GM15510 (cell line): ENCODE data around the gene PICALM.

ENCODE experiments used
- POLR2A ChIP-seq: IDR thresholded peaks from 3 replicates; pipeline ENCODE4 v1.6.1; 2011; ENCODE audit warnings: borderline replicate concordance; ENCODE audit not compliant: insufficient read length; ENCODE audit errors: extremely low read depth

Gene PICALM

DNA sequence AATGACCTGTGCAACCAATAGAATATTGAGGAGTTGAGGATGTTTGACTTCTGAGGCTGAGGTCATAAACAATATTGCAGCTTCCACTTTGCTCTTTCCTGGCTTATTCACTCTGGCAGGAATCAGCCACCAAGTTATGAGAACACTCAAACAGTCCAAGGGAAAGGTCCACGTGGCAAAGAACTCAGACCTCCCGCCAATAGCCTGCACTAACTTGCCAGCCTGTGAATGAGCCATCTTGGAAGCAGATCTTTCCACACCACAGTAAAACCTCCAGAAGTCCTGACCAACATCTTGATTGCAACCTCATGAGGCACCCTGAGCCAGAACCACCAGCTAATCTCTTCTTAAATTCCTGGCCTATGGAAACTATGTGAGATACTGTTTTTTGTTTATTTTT is 22.7 kb upstream of the PICALM start:
- no peak for TF ChIP-seq POLR2A

DNA sequence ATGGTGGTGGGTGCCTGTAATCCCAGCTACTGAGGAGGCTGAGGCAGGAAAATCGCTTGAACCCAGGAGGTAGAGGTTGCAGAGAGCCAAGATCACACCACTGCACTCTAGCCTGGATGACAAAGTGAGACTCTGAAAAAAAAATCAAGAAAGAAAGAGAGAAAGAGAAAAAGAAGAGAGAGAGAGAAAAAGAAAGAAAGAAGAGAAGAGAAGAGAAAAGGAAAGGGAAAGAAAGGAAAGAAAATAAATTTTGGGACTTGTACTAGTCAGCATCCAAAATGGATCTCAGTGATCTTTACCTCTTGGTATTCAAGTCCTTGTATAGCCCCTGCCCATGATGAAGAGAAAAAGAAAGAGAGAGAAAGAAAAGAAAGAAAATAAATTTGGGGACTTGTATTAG is 22.2 kb upstream of the PICALM start:
- TF ChIP-seq POLR2A, result no peak

DNA sequence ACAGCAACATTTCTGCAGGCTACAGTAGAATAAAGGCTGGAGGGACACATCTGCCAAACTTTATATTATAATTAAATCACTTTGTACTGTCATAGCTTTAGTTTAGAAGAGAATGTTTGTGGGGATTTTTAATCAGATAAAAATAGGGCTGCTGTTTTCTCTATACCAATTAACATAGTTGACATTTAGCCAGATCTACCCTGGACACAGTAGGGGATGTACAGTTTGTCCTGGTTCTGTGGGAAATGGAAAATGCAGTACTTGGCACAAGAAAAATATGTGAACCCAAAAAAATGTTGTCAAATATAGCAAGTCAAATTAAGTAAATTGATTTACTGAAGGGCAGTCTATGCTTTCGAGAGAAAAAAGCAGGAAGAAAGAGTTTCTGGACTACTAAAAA is 20.8 kb upstream of the PICALM start:
- no peak for TF ChIP-seq POLR2A

DNA sequence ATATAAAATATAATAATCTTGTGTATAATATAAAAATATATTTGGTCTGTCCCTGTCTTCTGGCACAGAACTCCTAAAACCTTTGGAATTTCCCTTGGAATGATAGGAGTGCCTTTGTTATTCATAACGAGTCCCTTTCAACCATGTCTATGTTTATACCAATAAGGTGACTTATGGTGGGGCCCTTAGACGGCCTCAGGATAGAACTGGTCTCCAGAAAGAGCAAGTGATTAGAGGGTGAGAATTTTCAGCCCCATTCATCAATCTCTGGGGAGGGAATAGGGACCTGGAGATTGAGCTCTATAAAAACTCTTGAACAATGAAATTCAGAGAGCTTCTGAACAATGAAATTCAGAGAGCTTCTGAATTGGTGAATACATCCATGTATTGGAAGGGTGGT is 18.4 kb upstream of the PICALM start:
- TF ChIP-seq POLR2A, result no peak

DNA sequence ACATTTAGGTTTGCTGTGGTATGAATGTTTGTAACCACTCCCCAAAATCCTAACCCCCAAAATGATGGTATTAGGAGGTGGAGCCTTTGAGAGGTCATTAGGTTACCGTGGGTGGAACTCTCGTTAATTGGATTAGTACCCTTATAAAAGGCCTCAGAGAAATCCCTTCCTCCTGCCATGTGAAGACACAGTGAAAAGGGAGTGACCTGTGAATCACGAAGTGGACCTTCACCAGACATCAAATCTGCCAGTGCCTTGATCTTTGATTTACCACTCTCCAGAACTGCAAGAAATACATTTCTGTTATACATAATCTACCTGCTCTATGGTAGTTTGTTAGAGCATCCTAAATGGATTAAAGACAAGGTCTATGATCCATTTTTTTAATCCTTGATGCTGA is 12.6 kb upstream of the PICALM start:
- TF ChIP-seq POLR2A, result no peak

DNA sequence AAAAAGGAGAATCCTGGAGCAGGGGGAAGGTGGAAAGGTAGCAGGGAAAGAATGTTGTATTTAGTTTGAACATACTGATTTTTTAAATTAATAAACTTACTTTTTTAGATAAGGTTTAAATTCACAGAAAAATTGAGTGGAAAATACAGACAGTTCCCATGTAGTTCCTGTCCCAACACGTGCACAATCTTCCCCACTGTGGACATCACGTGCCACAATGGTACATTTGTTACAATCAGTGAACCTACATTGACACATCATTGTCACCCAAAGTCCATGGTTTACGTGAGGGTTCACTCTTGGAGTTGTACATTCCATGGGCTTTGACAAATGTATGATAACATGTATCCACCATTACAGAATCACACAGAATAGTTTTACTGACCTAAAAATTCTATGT is 10.5 kb upstream of the PICALM start:
- no peak for TF ChIP-seq POLR2A

DNA sequence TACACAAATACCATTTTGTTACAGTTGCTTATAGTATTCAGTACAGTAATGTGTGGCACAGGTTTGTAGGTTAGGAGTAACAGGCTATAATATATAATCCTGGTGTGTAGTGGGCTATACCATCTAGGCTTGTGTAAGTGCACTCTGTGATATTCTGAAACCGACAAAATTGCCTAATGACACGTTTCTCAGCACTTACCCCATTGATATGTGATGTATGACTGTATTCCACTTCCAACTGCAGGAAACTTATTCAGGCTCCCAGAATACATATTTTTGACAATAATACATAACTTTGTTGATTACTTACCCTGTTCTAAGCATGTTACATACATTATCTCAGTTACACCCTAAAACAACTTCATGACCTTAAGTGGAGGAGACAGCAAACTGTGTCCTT is 5.1 kb upstream of the PICALM start:
- no peak for TF ChIP-seq POLR2A

DNA sequence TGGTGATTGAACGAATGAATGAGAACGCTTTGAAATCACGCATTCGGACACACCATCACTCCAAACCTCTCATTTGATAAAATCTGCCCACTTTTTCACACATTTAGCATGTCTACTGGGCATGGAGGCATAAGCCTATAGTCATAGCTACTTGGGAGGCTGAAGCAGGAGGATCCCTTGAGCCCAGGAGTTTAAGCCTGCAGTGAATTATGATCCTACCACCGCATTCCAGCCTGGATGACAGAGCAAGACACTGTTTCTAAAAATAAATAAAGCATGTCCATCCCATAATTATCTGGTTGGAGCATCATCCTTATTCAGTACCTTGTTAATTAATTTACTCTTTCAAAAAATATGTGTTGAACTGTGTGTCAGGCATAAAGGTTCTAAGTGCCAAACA is 3.3 kb upstream of the PICALM start:
- no peak for TF ChIP-seq POLR2A

DNA sequence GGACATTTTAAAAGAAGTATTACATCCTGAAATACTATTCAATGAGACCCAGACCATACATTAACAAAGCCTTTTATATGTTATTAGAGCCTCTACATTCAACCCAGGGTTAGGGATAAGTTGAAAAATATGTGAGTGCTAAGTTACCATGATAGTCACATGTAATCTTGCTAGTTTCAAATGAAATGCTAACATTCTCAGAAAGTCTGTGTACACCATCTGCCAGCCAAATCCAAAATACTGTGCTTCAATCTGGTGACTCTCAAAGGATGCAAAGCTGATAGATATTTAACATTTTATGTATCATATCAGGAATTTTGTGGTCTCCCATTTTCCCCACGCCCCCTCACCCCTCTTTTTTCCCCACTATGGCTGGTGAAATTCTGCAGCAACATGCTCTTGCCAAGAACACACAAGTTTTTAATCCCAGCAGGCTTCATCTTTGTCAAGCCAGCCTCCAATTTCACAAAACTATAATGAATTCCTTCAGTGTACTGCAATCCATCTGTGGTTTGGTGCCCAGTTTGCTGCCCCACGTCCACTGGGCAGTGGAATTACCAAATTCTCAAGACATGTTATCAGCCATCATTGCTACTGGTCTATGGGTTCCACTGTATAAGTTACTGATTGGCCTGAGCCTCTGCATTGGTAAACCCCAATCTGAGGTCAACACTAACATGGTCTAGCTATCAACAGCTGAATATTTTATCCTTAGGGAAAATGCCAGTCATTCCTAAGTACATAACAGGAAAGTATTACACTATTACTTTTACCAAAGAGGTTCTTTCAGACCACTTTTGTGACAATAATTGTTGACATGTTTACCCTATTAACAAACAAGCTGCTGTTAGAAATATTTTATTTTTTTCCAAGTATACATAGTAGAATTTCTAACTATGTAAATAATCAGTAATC is 1.5 kb upstream of the PICALM start:
- TF ChIP-seq POLR2A, result no peak

DNA sequence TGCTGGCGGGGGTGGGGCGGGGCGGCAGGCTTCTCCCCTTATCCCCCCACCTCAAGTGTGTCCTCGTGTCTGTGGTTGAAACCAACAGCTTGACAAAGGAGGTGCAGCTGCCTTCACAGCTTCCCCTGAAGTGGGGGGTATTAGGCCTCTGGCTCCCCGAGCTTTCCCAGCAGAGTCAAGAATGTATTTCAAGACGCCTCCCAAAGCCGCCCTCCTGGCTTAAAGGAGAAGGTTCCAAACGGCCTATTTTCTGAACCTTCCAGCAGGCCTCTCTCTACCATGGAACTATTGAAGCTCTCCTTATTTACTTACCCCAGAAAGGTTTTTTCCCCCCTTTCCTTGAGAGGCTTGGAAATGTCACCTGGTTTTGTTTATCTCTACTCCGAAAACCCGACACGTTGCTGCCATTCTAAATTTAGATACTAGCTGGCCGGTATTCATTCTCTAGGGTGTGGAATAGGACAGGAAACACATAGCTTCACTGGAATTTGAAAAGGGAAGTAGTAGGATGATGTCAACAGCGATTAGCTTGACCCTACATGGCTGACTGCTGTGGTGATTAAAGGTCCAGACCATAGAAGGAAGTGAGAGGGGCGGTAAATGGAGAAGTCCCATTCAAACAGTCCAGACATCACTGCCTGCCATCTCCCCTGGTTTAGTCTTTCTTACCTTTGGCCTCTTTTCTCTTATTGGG is 671 bp upstream of the PICALM start:
- no peak for TF ChIP-seq POLR2A

DNA sequence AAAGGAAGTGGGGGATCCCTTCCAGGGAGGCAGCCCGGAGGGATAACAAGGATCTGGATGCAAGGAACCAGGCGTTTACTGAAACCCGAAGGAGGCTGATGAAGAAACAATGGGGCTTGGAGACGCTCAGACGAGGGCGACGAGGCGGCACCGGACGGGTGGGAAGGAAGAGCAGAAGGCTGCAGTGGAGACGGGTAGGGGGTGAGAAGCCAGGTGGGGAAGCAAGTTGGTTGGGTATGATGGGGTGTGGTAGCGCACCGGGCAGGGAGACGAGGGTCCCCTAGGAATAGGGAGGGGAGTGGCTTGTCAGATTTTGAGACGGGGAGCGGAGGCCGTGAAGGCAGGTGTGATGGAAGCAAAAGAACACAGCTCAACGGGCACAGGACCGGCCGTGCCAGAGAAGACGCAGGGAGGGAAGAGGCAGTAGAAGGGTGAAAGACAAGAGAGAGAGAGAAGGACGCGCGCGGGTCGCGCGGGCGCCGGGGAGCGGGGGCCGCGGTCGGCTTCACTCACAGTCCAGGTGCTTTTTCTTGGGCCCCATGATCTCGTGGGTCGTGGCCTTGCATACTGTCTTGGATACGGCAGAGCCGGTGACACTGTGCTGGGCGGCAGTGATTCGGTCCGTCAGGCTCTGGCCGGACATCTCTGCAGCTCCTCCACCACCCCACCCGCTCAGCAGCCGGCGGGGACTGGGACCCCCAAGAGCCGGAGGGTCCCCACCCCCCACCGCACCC is 579 bp downstream of the PICALM start:
- peak; percentile 33 for TF ChIP-seq POLR2A

DNA sequence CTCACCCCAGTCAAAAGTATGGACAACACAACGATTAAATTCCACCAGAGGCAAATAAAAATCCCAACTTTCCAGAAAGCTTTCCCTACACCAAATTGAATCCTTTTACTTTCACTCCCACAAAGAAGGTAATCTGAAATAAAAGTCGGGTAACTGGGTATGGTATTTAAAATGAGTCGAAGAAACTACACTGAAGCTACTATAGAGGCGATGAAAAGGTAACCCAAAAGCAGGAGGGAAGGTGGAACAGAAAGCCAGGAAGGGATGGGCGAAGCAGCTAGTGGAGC is 1.1 kb downstream of the PICALM start:
- no peak for TF ChIP-seq POLR2A

DNA sequence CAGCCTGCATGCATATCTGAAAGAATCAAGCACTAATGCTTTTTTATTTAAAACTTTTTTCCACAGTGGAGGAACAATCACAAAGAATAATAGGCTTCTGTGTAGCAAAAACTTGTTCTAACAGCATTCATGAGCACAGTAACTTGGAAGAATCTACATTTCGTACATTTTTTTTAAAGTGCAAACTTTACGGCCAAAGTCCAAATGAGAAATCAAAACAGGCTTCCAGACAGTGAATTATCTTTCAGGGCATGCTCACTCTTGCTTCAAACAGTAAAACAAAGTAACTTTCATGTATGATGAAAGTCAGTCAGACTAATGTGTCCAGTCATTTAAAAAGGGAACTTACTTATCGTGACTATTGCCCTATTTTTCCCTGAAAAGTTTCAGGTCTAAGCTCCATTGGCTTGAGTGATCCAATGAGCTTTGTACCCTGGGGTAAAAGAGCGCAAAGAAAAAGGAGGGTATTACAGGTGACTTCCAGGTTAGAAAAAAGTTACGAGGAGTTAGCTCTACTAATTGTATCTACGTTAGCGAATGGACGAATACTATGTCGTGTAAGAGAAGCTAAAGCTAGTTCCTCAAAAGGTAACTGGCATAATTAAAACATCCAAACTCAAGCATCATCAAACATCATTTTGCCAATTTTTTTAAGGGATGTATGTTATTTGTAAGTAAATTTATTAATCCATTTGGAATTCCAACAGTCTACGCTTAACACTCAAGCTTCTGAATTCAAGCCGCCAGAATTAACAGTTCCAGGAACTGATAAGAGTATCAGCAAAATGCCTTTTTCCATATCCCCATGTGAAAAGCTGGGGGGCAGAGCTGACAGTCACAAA is 1.7 kb downstream of the PICALM start:
- no peak for TF ChIP-seq POLR2A

DNA sequence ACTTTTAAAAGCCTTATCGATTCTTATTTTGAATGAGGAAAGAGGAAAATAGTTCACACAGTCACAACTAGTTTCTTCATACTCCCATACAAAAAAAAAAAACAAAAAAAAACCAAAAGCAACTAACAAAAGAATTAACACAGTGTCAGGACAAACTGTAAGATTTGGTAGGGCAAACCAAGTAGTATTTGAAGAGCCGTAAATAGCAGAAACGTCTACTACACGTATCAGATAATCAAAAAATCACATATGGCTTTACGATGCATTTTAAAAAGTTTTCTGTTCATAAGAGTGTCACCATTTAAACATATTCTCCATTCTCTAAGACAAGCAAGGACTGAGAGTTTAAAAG is 2.3 kb downstream of the PICALM start:
- TF ChIP-seq POLR2A, result no peak

DNA sequence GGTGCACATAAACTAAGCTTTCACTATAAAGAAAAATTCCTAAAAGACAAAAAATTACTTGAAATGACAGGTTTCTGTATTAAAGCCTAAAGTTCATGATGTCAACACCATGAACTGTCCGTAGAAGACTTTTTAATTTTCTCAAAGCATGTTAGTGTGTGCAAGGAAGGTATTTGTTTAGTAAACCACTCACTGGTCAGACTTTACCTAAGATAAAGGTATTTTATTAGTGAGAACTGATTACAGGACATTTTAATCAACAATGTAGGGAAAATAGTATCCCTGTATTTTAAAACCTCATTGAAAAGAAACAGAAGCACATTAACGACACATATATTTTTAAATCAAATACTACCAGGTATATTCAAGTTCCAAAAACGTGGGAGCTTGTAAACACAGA is 2.9 kb downstream of the PICALM start:
- TF ChIP-seq POLR2A, result no peak
